Smooth muscle cell (in vitro differentiated cells): ENCODE data around the gene PPIB. TPM values are rescaled to one million over a fixed set of nuclear protein-coding genes. Genes with fewer than 3 reads are reported as not detected.
"Not testable (repeated sequence)": the region's sequence is repeated elsewhere in the genome, so short reads cannot be mapped to it uniquely, and the experiment has no call there.

Experiments
- DNase-seq: peaks from one replicate; lab custom pipeline; 2025; ENCODE audit not compliant: unreplicated experiment; lab: John Stamatoyannopoulos, UW
- H2AFZ ChIP-seq: fragments of 200-600 bp; sonication (generic); 2 replicates; pipeline ENCODE4 v1.6.0; 2016; ENCODE audit warnings: antibody characterized with exemption, low read depth, mild to moderate bottlenecking
- H3F3A ChIP-seq: fragments of 200-600 bp; sonication (generic); 2 replicates; pipeline ENCODE4 v1.6.0; 2017; ENCODE audit warnings: antibody characterized with exemption, low read depth
- H3K27ac ChIP-seq: fragments of 200-600 bp; sonication (generic); 2 replicates; pipeline ENCODE4 v1.5.1; 2016; ENCODE audit warnings: low read depth, mild to moderate bottlenecking
- H3K27me3 ChIP-seq: fragments of 200-600 bp; sonication (generic); 2 replicates; pipeline ENCODE4 v1.6.1; 2016; ENCODE audit warnings: low read depth, mild to moderate bottlenecking
- H3K36me3 ChIP-seq: fragments of 200-600 bp; sonication (generic); 2 replicates; pipeline ENCODE4 v1.5.1; 2016; ENCODE audit warnings: low read depth
- H3K4me1 ChIP-seq: fragments of 200-600 bp; sonication (generic); 2 replicates; pipeline ENCODE4 v1.5.1; 2016; ENCODE audit warnings: low read depth
- H3K4me2 ChIP-seq: fragments of 200-600 bp; sonication (generic); 2 replicates; pipeline ENCODE4 v1.6.0; 2016; ENCODE audit warnings: mild to moderate bottlenecking
- H3K4me3 ChIP-seq: fragments of 200-600 bp; sonication (generic); 2 replicates; pipeline ENCODE4 v1.5.1; 2016; ENCODE audit warnings: mild to moderate bottlenecking
- H3K79me2 ChIP-seq: fragments of 200-600 bp; sonication (generic); 2 replicates; pipeline ENCODE4 v1.6.0; 2016; ENCODE audit warnings: low read depth, mild to moderate bottlenecking
- H3K9ac ChIP-seq: fragments of 200-600 bp; sonication (generic); 2 replicates; pipeline ENCODE4 v1.6.0; 2016; ENCODE audit warnings: low read depth
- H3K9me3 ChIP-seq: fragments of 200-600 bp; sonication (generic); replicated peaks from 2 replicates; pipeline ENCODE4 v1.5.1; 2016; ENCODE audit warnings: low read depth
- H4K20me1 ChIP-seq: fragments of 200-600 bp; sonication (generic); 2 replicates; pipeline ENCODE4 v1.6.0; 2016; ENCODE audit warnings: low read depth
- WGBS: methylation state at CpG from one replicate; pipeline ENCODE4 v1.1.7; 2016; ENCODE audit warnings: low lambda C conversion rate; 5-methylcytosine and 5-hydroxymethylcytosine counted together
- polyA plus RNA-seq: library from polyadenylated mRNA; unstranded; fragments of >200 nt; fragmentation: Nextera tagmentation; extraction: Ambion mirVana; gene quantifications from 2 replicates; pipeline ENCODE4 v1.2.1, GENCODE V29; 2016
- small RNA-seq: library from RNA; depleted of rRNA; stranded (forward); fragments of <200 nt; gene quantifications from one replicate; pipeline ENCODE3, GENCODE V24; 2014
- total RNA-seq: library from RNA; depleted of rRNA; stranded (reverse); fragments of >200 nt; gene quantifications from 2 replicates; pipeline ENCODE4 v1.2.3, GENCODE V29; 2014
- TF ChIP-seq, protein P1 (sequence below): fragments of 200-600 bp; sonication (generic); IDR thresholded peaks from 2 replicates; pipeline ENCODE4 v1.5.1; 2017; ENCODE audit warnings: borderline replicate concordance, mild to moderate bottlenecking, antibody characterized with exemption; ENCODE audit not compliant: insufficient read depth, poor library complexity, severe bottlenecking

PPIB gene
- total and polyA plus RNA-seq, 2 experiments from 2014 or later = 880 to 1,897 TPM

DNA sequence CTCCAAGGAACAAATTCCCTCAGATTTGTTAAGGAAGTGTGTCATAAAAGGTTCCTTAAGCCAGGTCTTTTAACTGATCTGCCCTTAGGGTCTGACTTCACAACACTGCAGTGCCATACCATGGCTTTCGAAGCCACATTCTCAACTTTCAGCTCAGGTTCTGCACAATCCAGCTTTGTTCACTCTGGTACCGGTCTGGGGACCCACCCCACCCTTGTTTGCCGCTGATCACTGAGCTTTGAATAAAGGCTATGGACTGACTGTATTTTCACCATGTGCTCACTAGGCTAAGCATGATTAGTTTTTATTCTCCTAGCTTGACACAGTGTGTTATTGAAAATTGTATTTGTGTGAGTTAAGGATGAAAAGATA is 51.2 kb downstream of the PPIB start:
- 62% methylated on average over 3 of the region's 3 CpGs for WGBS
- Histone ChIP-seq H3K9ac (no peak overlapping the region), H3K4me2 (peak overlapping the region; percentile 2), H3K36me3 (peaks cover 3% of the 10 kb centered on the region), H3K27ac (no peak overlapping the region), H2AFZ (no peak overlapping the region), H3K9me3 (no peaks in the 10 kb centered on the region), H3K27me3 (no peaks in the 10 kb centered on the region), H4K20me1 (peaks cover 77% of the 10 kb centered on the region), H3K4me3 (no peak overlapping the region), H3F3A (no peaks in the 10 kb centered on the region), H3K4me1 (no peaks in the 10 kb centered on the region), H3K79me2 (peaks cover 44% of the 10 kb centered on the region)
- TF ChIP-seq, protein P1, sequence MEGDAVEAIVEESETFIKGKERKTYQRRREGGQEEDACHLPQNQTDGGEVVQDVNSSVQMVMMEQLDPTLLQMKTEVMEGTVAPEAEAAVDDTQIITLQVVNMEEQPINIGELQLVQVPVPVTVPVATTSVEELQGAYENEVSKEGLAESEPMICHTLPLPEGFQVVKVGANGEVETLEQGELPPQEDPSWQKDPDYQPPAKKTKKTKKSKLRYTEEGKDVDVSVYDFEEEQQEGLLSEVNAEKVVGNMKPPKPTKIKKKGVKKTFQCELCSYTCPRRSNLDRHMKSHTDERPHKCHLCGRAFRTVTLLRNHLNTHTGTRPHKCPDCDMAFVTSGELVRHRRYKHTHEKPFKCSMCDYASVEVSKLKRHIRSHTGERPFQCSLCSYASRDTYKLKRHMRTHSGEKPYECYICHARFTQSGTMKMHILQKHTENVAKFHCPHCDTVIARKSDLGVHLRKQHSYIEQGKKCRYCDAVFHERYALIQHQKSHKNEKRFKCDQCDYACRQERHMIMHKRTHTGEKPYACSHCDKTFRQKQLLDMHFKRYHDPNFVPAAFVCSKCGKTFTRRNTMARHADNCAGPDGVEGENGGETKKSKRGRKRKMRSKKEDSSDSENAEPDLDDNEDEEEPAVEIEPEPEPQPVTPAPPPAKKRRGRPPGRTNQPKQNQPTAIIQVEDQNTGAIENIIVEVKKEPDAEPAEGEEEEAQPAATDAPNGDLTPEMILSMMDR = no peak
- DNase-seq = no peak

DNA sequence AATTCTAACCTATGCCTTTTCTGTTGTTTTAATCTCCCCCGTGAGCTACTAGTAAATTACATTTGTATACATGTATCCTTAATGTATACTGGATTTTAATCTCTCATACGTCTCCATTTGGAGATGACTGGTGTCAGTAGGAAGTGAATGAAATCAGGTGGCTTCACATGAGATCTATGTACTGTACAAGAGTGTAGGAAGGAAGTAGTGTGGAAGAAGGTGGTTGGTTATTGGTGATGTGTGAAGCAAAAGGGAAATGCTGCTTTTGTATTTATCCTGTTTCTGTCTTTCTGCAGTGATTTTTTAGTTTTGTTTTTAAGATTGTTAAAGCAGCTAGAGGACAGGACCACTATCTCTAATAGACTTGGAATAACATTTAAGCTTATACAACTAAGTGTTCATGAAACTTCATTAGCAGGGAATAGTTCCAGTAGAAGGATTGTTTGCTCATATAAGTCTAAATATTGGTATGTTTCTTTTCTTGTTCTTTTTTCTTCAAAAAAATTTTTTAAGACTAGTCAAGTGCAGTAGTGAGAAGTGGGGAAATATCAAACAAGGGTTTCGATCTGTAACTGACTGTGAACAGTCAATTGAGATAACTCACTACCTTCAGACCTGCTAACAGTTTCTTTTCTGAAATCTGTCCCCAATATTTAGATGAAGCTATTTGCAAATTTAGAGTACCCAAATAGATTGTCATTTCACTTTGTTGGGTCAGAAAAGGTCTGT is 51.7 kb downstream of the PPIB start:
- Histone ChIP-seq H3K4me1 (no peaks in the 10 kb centered on the region), H3K27me3 (no peaks in the 10 kb centered on the region), H3K4me3 (no peak overlapping the region), H3K36me3 (peaks cover 3% of the 10 kb centered on the region), H2AFZ (no peak overlapping the region), H3K9me3 (no peaks in the 10 kb centered on the region), H3F3A (no peaks in the 10 kb centered on the region), H3K27ac (no peak overlapping the region), H3K79me2 (peaks cover 50% of the 10 kb centered on the region), H3K9ac (no peak overlapping the region), H3K4me2 (no peak overlapping the region), H4K20me1 (peaks cover 77% of the 10 kb centered on the region)
- 94% methylated on average over 3 of the region's 3 CpGs for WGBS
- DNase-seq = no peak
- TF ChIP-seq, protein P1 = no peak

DNA sequence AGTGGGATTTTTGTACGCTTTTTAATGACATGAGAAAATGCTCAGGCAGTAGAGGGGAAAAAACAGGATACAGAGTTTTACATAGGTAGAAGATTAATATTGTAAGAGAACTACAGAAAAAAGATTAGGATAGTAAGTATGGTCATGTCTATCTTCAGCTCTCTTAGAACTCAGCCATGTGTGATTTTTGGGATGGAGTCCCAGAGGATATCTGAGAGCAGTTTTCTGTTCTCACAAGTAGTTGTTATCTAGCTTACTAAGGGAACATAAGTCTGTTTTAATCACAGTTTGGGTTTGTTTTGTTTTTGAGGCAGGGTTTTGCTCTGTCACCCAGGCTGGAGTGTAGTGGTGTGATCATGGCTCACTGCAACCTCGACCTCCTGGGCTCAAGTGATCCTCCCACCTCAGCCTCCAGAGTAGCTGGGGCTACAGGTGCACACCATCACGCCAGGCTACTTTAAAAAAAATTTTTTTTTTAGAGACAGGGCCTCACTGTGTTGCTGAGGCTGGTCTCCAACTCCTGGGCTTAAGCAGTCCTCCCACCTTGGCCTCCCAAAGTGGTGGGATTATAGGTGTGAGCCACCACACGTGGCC is 52.6 kb downstream of the PPIB start:
- H3K9me3 ChIP-seq, H3K36me3 ChIP-seq, H3K27ac ChIP-seq, H2AFZ ChIP-seq, H3K4me1 ChIP-seq, DNase-seq, H3K4me3 ChIP-seq, H3K4me2 ChIP-seq, H3F3A ChIP-seq, H3K27me3 ChIP-seq, H3K9ac ChIP-seq: not testable (repeated sequence)
- Histone ChIP-seq H4K20me1 (peaks cover 80% of the 10 kb centered on the region), H3K79me2 (peaks cover 59% of the 10 kb centered on the region)
- WGBS = 93% methylated on average over 4 of the region's 4 CpGs

DNA sequence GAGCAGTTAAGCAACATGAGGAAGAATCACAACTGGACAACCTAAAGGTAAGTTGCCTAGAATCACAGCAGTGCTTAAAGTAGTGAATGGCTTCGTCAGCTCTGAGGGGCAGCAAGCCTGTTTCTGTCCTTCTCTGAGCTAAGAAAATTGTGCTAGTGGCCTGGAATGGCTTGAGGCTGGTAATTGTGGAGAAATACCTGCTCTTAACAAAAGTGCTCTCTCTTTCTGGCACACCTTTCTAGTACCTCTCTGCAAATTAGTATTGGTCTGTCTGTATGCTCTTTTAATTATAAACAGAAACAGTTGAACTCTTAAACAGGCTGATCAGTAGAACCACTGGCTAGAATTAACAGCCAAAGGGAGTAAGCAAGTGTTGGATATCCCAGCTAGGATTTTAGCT is 55.5 kb downstream of the PPIB start:
- H3K27ac ChIP-seq = no peak overlapping the region
- H3K9ac ChIP-seq = no peak overlapping the region
- no peak overlapping the region for H3K4me3 ChIP-seq
- no peaks in the 10 kb centered on the region for H3K36me3 ChIP-seq
- DNase-seq = no peak
- no peaks in the 10 kb centered on the region for H3K4me1 ChIP-seq
- H3K4me2 ChIP-seq = no peak overlapping the region
- no peaks in the 10 kb centered on the region for H3K27me3 ChIP-seq
- H3K79me2 ChIP-seq = peaks cover 85% of the 10 kb centered on the region
- H3F3A ChIP-seq = no peaks in the 10 kb centered on the region
- H2AFZ ChIP-seq = no peak overlapping the region
- H3K9me3 ChIP-seq = no peaks in the 10 kb centered on the region
- TF ChIP-seq, protein P1 = no peak
- WGBS = 79% methylated on average over 1 of the region's 1 CpG
- H4K20me1 ChIP-seq = peaks cover 100% of the 10 kb centered on the region

Small RNAs within 50 kb of the gene (small RNA-seq; reads per million reads assigned to genes)
- gene RF00019 = not detected

Other genes starting within 250 kb of the PPIB start
- gene DAPK2, start 116.5 kb downstream of the PPIB start, total RNA-seq = not detected in 2 replicates
- gene DAPK2, start 116.5 kb downstream of the PPIB start, polyA plus RNA-seq = not detected in 2 replicates
- gene CIAO2A, start 69.2 kb downstream of the PPIB start, total RNA-seq = 123 and 130 TPM in 2 replicates
- gene CIAO2A, start 69.2 kb downstream of the PPIB start, polyA plus RNA-seq = 110 and 117 TPM in 2 replicates
- 33.8 and 36.0 TPM in 2 replicates for gene SNX1, start 67.0 kb downstream of the PPIB start, total RNA-seq
- gene SNX1, start 67.0 kb downstream of the PPIB start, polyA plus RNA-seq = 41.2 and 47.8 TPM in 2 replicates
- 0.67 TPM in 1 of 2 replicates, not detected in the other for gene SNX22, start 11.3 kb downstream of the PPIB start, total RNA-seq
- gene SNX22, start 11.3 kb downstream of the PPIB start, polyA plus RNA-seq = 1.8 and 1.9 TPM in 2 replicates
- gene CSNK1G1, start 193.2 kb upstream of the PPIB start, total RNA-seq = 23.2 and 27.9 TPM in 2 replicates
- 12.7 and 12.8 TPM in 2 replicates for gene CSNK1G1, start 193.2 kb upstream of the PPIB start, polyA plus RNA-seq
- gene PCLAF, start 218.4 kb upstream of the PPIB start, total RNA-seq = 19.0 and 36.2 TPM in 2 replicates
- gene PCLAF, start 218.4 kb upstream of the PPIB start, polyA plus RNA-seq = 30.7 and 37.6 TPM in 2 replicates
- 10.8 and 15.0 TPM in 2 replicates for gene TRIP4, start 224.8 kb upstream of the PPIB start, total RNA-seq
- gene TRIP4, start 224.8 kb upstream of the PPIB start, polyA plus RNA-seq = 22.4 and 39.0 TPM in 2 replicates